ENCODE measurements around the gene GAA.

The GAA gene

GRCh38 chr17:80108036-80108971 is 6.9 kb downstream of the GAA start:
- ChIA-PET POLR2A (interaction anchor here (0.5 kb wide), 1 partner anchor 30 kb away, joined by 3 read pairs; no protein-coding TSS in a partner anchor), CTCF (no interaction called here)
- TF ChIP-seq NFRKB (IDR thresholded peaks at IDR 0.05) (no peak), TARDBP (IDR thresholded peaks at IDR 0.05) (no peak), PKNOX1 (IDR thresholded peaks at IDR 0.05) (no peak), BHLHE40 (IDR thresholded peaks at IDR 0.05; ENCODE audit: borderline replicate concordance) (no peak), ZNF384 (IDR thresholded peaks at IDR 0.05) (no peak), FOXM1 (IDR thresholded peaks at IDR 0.05; ENCODE audit: borderline replicate concordance) (no peak), ARNT (IDR thresholded peaks at IDR 0.05) (no peak), HDGF (IDR thresholded peaks at IDR 0.05; ENCODE audit: borderline replicate concordance) (no peak), CTBP1 (IDR thresholded peaks at IDR 0.05; ENCODE audit: borderline replicate concordance) (no peak), FOXK2 (IDR thresholded peaks at IDR 0.05) (no peak), L3MBTL2 (conservative IDR thresholded peaks at IDR 0.05) (no peak), SUZ12 (IDR thresholded peaks at IDR 0.05) (no peak), SP1 (IDR thresholded peaks at IDR 0.05) (no peak), FOXA1 (IDR thresholded peaks at IDR 0.05) (no peak), LEF1 (IDR thresholded peaks at IDR 0.05; ENCODE audit: borderline replicate concordance) (no peak), ELF4 (IDR thresholded peaks at IDR 0.05) (no peak)
- DNase-seq (ENCODE audit: extremely low spot score) = no peak

- TF ChIP-seq ARNT (IDR thresholded peaks at IDR 0.05) (no peak), FOXA1 (IDR thresholded peaks at IDR 0.05) (no peak), L3MBTL2 (conservative IDR thresholded peaks at IDR 0.05) (no peak), NFRKB (IDR thresholded peaks at IDR 0.05) (no peak), ZNF384 (IDR thresholded peaks at IDR 0.05) (no peak), LEF1 (IDR thresholded peaks at IDR 0.05; ENCODE audit: borderline replicate concordance) (no peak), SP1 (IDR thresholded peaks at IDR 0.05) (no peak), BHLHE40 (IDR thresholded peaks at IDR 0.05; ENCODE audit: borderline replicate concordance) (no peak), TARDBP (IDR thresholded peaks at IDR 0.05) (no peak), HDGF (IDR thresholded peaks at IDR 0.05; ENCODE audit: borderline replicate concordance) (no peak), CTBP1 (IDR thresholded peaks at IDR 0.05; ENCODE audit: borderline replicate concordance) (no peak), FOXM1 (IDR thresholded peaks at IDR 0.05; ENCODE audit: borderline replicate concordance) (no peak), ELF4 (IDR thresholded peaks at IDR 0.05) (no peak), PKNOX1 (IDR thresholded peaks at IDR 0.05) (no peak), FOXK2 (IDR thresholded peaks at IDR 0.05) (no peak), SUZ12 (IDR thresholded peaks at IDR 0.05) (no peak)
- ChIA-PET POLR2A (interaction anchor here (2.3 kb wide), 1 partner anchor 8 kb away, joined by 16 read pairs; the partner anchor contains the start of gene GAA), CTCF (no interaction called here)
- DNase-seq (ENCODE audit: extremely low spot score) = no peak
Observed at GRCh38 chr17:80109066-80109660, 7.8 kb downstream of the GAA start.

- ChIA-PET CTCF (no interaction called here), POLR2A (interaction anchor here (2.3 kb wide), 1 partner anchor 9 kb away, joined by 16 read pairs; the partner anchor contains the start of gene GAA)
- DNase-seq (ENCODE audit: extremely low spot score) = no peak
- no peak for TF ChIP-seq ZNF384 (IDR thresholded peaks at IDR 0.05)
- no peak for TF ChIP-seq L3MBTL2 (conservative IDR thresholded peaks at IDR 0.05)
- no peak for TF ChIP-seq FOXK2 (IDR thresholded peaks at IDR 0.05)
- TF ChIP-seq CTBP1 (IDR thresholded peaks at IDR 0.05; ENCODE audit: borderline replicate concordance) = no peak
- TF ChIP-seq TARDBP (IDR thresholded peaks at IDR 0.05) = no peak
- no peak for TF ChIP-seq PKNOX1 (IDR thresholded peaks at IDR 0.05)
- TF ChIP-seq NFRKB (IDR thresholded peaks at IDR 0.05) = no peak
- no peak for TF ChIP-seq SUZ12 (IDR thresholded peaks at IDR 0.05)
- TF ChIP-seq ARNT (IDR thresholded peaks at IDR 0.05) = no peak
- TF ChIP-seq FOXM1 (IDR thresholded peaks at IDR 0.05; ENCODE audit: borderline replicate concordance) = no peak
- TF ChIP-seq BHLHE40 (IDR thresholded peaks at IDR 0.05; ENCODE audit: borderline replicate concordance) = no peak
- no peak for TF ChIP-seq FOXA1 (IDR thresholded peaks at IDR 0.05)
Observed at GRCh38 chr17:80109713-80110446, 8.5 kb downstream of the GAA start.

- ChIA-PET CTCF (no interaction called here), POLR2A (interaction anchor here (2.3 kb wide), 1 partner anchor 9 kb away, joined by 16 read pairs; the partner anchor contains the start of gene GAA)
- TF ChIP-seq SUZ12 (IDR thresholded peaks at IDR 0.05) = no peak
- no peak for TF ChIP-seq PKNOX1 (IDR thresholded peaks at IDR 0.05)
- TF ChIP-seq TARDBP (IDR thresholded peaks at IDR 0.05) = no peak
- TF ChIP-seq FOXA1 (IDR thresholded peaks at IDR 0.05) = no peak
- TF ChIP-seq SP1 (IDR thresholded peaks at IDR 0.05) = no peak
- TF ChIP-seq BHLHE40 (IDR thresholded peaks at IDR 0.05; ENCODE audit: borderline replicate concordance) = no peak
- TF ChIP-seq ARNT (IDR thresholded peaks at IDR 0.05) = no peak
- TF ChIP-seq ELF4 (IDR thresholded peaks at IDR 0.05) = no peak
- no peak for TF ChIP-seq ZNF384 (IDR thresholded peaks at IDR 0.05)
- no peak for TF ChIP-seq LEF1 (IDR thresholded peaks at IDR 0.05; ENCODE audit: borderline replicate concordance)
- TF ChIP-seq L3MBTL2 (conservative IDR thresholded peaks at IDR 0.05) = no peak
- no peak for TF ChIP-seq FOXK2 (IDR thresholded peaks at IDR 0.05)
- TF ChIP-seq NFRKB (IDR thresholded peaks at IDR 0.05) = no peak
- no peak for TF ChIP-seq FOXM1 (IDR thresholded peaks at IDR 0.05; ENCODE audit: borderline replicate concordance)
- no peak for TF ChIP-seq CTBP1 (IDR thresholded peaks at IDR 0.05; ENCODE audit: borderline replicate concordance)
- no peak for TF ChIP-seq HDGF (IDR thresholded peaks at IDR 0.05; ENCODE audit: borderline replicate concordance)
- no peak for DNase-seq (ENCODE audit: extremely low spot score)
Observed at GRCh38 chr17:80110447-80110812, 9.0 kb downstream of the GAA start.

Measured in HEK293T (cell line).